Nucleus accumbens (tissue), 56 donors: ENCODE data around the gene NOS1.
"Not testable (repeated sequence)": the region's sequence is repeated elsewhere in the genome, so short reads cannot be mapped to it uniquely, and the experiment has no call there.

Experiments
- DNase-seq, 56 donors: peaks; one replicate each; lab custom pipeline; 2025; lab: John Stamatoyannopoulos, UW

The NOS1 gene

DNA sequence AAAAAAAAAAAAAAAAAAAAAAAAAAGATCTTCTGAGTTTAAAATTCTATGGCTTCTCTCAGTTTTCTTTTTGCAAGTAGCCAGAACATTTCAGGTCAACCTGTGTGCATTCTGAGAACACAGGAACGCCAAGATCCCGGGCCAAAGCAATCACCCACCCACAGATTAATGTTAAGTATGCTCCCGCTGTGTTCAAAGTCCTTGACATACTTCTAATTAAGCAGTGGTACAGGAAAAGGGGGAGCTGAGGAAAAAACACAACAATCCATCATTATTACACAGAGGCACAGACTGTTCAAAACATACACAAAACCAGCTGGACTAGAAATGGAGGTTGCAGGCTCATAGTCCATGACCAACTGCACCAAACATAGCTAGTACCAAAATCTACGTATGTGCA is 174.0 kb downstream of the NOS1 start:
- DNase-seq, result peak in 1 of 56 donors; percentile 3

- no peak for DNase-seq
Observed at GRCh38 chr12:117182866-117183265, 178.6 kb downstream of the NOS1 start.

- DNase-seq, result not testable (repeated sequence)
Observed at GRCh38 chr12:117181468-117181843, 180.0 kb downstream of the NOS1 start.

- DNase-seq, result no peak
Observed at GRCh38 chr12:117180758-117181467, 180.5 kb downstream of the NOS1 start.

DNA sequence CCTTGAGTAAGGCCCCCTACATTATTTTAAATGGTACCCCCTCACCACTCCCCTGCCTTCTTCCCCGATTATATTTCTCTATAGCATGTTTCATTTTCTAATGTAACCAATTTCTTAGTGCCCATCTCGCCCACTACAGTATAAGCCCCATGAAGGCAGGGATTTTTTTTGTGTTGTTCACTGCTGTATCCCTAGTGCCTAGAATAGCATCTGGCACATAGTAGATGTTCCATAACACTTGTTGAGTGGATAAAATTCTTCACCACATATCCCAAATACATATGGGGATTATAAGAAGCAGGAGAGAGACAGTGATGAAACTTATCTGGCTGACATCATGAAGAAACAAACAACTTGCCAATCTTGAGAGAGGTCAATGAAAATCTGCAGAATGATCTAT is 182.7 kb downstream of the NOS1 start:
- no peak for DNase-seq

DNA sequence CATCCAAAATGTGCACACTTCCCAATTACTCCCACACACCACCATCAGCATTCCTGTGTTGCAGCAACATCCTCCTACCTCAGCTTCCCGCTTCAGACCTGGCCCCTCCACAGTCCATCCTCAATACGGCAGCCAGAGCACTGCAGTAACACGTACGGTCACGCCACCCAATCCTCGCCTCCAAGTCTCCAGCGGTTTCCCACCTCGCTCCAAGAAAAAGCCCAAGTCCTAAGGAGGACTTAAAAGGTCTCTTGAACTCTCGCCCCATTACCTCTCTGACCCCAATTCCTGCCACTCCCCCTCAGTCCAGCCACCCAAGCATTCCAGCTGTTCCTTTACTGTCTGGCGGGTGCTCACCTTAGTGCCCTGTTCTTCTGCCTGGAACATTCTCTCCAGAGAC is 183.1 kb downstream of the NOS1 start:
- no peak for DNase-seq

GRCh38 chr12:117172168-117172567 is 189.3 kb downstream of the NOS1 start:
- DNase-seq, result no peak

GRCh38 chr12:117171499-117172162 is 189.8 kb downstream of the NOS1 start:
- no peak for DNase-seq

- no peak for DNase-seq
Observed at GRCh38 chr12:117169548-117169947, 191.9 kb downstream of the NOS1 start.

DNA sequence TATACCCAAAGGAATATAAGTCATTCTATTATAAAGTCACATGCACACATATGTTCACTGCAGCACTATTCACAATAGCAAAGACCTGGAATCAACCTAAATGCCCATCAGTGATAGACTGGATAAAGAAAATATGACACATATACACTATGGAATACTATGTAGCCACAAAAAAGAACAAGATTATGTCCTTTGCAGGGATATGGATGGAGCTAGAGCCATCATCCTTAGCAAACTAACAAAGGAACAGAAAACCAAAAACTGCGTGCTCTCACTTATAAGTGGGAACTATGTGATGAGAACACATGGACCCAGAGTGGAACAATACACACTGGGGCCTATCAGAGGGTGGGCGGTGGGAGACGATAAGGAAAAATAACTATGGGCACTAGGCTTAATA is 192.4 kb downstream of the NOS1 start:
- no peak for DNase-seq

DNA sequence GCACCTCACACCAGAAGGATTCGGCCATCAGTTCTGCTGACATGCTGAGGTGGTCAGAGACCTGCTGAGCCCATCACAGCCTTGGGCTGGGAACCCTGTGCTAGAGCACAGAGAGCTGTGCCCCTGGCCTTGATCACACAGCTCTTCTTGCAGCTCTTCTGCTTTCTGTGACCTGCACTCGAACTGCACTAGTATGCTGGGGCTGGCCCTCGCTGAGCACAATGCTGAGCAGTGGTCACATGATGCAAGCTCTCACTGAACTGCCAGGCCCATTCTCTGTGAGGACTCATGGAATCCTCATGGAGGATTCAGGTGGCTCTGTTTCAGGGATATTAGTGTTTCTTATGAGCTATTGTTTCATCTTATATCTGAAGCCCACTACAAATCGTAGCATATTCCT is 193.7 kb downstream of the NOS1 start:
- DNase-seq, result no peak

GRCh38 chr12:117166107-117166506 is 195.3 kb downstream of the NOS1 start:
- DNase-seq, result no peak

DNA sequence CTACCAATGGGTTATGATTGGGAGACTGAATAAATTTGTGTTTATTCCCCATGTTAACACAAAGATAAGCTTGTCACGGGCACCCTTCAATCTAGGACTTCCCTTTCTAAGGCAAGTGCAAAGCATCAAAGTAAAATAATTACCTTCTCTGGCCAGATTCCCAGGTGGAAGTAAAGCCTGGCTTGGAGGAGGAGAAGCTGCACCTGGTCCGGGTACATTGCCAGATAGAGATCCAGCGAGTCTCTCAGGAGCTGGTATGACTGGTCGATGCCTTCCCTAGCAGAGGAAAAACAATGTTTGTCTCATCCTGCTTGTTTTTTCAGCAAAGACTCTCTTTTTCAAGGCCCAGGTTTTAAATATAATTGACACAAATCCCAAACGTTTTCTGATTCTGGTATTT is 196.1 kb downstream of the NOS1 start:
- DNase-seq, result no peak

DNA sequence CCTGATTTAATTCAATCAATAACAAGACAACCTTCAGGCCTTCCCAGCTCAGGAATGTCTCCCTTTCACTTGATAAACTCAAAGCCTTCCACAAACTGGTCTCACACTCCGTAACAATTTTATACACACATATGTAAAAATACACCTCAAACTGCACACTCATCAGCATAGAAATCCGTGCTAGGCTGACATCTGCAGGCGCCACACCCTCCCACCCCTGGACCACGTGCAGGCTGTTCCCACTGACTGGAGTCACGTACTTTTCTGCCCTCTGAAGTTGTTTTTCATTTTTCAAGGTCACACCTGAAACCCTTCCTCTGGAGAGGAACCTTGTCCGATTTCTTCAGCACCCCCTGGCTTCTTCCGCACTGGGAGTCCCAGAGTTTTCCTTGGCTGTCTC is 198.8 kb downstream of the NOS1 start:
- DNase-seq, result peak in 1 of 56 donors; percentile 20

- no peak for DNase-seq
Observed at GRCh38 chr12:117162167-117162539, 199.3 kb downstream of the NOS1 start.

DNA sequence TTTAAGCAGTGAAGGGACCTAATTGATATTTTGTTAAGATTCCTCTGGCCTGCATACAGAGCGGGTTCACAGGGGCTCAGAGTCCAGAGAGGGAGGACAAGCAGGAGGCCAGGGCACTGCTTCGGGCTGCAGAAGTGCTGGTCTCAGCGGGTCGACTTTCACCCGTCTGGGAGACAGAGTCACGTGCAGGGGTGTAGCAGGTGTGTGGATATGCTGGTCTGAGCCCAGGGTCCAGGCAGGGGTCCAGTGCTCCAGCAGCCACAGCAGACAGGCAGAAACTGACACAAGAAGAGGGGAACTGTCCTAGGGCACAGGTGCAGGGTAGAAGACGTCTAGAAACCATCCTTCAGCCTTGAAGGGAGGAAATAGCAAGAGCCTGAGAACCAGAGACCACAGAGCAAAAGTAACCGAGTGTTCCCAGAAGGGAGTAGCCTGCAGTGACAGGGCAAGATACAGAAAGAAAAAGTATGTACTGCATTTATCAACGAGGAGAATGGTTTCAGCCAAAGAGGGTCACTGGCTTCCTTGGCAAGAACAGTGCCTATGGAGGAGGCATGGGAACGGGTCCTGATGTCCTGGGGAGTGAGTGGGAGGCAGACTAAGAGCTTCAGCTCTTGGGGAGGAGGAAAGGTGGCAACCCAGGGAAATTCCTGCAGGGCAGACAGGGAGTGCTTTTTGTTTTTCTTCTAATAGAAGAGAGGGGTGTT is 199.8 kb downstream of the NOS1 start:
- DNase-seq, result no peak

GRCh38 chr12:117159674-117160073 is 201.8 kb downstream of the NOS1 start:
- no peak for DNase-seq

- no peak for DNase-seq
Observed at GRCh38 chr12:117158911-117159553, 202.4 kb downstream of the NOS1 start.
